GM21786 (cell line): ENCODE measurements around the gene CEP85.
"Not testable (repeated sequence)": the region's sequence is repeated elsewhere in the genome, so short reads cannot be mapped to it uniquely, and the experiment has no call there.

Experiments used
- ATAC-seq: cut with Tn5 transposase; IDR thresholded peaks from one replicate; pipeline ENCODE4 v1.9.1; 2021; ENCODE audit not compliant: unreplicated experiment

The CEP85 gene

DNA sequence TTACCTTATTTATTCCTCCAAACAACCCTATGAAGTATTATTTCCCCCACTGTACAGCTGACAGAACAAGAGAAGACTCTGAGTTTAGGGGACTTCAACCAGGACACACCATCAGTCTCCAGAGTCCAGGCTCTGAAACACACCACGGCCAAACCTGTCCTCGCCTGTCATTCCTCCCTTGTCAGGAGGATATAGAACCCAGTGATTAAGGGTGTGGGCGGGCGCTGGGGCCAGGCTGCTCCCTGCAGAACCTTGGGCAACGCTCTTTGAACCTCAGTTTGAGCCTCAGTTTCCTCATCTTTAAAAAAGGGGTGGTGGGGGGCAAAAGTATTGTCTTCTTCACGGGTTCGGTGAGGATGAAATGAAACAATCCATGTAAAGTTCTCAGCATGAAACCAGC, 9.4 kb upstream of the CEP85 start:
- ATAC-seq, result no peak

GRCh38 chr1:26225033-26225831, 8.8 kb upstream of the CEP85 start:
- ATAC-seq, result no peak

DNA sequence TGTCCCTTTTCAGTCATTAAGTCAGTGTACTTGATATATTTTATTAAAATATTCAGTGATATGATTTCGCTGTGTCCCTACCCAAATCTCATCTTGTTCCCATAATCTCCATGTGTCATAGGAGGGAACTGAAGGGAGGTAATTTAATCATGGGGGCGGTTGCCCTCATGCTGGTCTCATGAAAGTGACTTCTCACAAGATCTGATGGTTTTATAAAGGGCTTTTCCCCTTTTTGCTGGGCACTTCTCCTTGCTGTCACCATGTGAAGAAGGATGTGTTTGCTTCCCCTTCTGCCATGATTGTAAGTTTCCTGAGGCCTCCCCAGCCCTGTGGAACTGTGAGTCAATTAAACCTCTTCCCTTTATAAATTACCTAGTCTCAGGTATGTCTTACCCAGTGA, 3.3 kb upstream of the CEP85 start:
- not testable (repeated sequence) for ATAC-seq

DNA sequence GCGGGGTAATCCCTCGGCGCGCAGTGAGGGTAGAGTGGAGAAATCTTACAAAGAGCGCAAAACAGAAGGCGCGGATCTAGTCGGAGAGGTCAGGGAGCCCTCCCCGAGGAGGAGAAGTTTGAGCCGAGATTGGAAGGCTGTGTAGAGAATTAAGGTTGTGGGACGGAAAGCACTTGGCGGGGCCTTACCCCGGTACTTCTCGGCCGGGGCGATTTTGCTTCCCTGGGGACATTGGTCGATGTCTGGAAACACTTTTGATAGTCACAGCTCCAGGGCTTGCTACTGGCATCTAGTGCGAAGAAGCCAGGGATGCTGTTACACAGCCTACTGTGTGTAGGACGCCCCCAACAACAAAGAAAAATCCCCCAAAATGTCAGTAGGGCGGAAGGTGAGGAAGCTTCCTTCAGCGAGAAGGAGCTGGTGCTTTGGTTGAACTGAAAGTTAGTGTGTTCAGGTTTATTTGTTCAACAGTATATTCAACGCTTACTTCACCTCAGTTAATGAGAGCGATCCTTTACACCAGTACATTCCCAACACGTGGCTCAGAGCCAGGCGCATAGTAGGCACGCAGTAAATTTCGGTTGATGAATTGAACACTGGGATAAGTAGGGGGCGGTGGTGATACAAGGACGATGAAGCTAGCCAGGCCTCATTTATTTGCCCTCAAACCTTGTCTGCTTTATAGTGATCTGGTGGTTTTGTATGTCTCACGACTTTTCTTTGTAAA, 807 bp downstream of the CEP85 start:
- no peak for ATAC-seq

DNA sequence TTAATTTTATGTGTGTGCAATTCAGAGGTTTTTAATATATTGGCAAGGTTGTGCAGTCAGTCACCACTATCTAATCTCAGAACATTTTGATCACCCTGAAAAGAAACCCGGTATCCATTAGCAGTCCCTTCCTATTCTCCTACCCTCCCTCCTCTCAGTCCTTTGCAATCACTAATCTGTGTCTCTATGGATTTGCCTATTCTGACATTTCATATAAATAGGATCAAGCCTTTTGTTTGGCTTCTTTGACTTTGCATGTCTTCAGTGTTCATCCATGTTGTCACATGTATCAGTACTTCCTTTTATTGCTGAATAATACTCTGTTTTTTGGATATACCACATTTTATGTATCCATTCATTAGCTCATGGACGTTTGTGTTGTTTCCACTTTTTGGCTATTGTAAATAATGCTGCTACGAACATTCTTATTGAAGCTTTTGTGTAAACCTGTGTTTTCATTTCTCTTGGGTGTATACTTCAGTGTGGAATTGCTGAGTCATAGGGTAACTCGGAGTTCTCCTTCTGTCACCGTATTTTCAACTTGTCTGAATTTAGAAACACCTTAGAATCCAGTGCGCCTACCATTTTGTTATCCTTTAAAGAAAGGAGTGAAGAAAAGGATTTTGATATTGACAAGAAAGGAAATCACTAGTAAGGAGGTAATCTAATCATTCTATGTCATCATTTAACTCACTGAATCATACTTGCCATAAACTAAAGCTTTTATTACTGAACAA, 3.4 kb downstream of the CEP85 start:
- no peak for ATAC-seq

DNA sequence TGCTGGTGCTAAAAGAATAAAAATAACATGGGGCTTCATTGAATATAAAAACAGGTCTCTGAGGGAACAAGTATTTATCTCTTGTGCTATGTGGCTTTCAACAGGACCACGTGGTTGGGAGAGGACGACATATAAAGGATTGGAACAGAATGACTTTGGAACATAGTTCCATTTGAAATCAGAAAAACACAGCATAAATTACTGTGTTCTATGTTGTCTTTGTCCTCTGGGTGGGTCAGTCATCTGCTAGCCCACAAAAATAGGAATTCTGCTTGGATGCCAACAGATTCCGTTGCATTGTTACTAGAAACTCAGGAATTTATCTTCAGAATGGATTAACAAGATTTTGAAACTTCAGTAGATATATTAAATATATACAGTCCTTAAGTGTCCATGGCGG, 5.9 kb downstream of the CEP85 start:
- ATAC-seq, result no peak

GRCh38 chr1:26252718-26253117, 18.7 kb downstream of the CEP85 start:
- ATAC-seq, result no peak

GRCh38 chr1:26254404-26254803, 20.4 kb downstream of the CEP85 start:
- ATAC-seq, result no peak

DNA sequence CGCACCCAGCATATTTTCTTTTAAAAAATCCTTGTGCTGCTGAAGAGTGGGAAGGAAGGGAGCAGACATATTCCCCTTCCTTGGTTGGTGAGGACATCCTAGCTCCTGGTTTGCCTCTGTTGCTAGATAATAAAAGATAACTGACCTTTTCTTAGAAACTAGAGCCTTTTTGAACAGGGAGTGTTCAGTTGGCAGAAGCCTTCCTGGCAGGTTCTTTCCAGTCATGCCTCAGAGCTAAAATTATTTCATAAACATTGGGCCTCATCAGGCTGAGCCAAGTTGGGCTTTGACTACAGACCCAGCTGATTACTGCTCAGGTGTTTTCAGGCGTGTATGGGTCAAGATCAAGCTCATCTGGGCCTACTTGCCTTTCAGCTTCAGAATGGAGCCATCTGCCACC, 23.2 kb downstream of the CEP85 start:
- no peak for ATAC-seq

DNA sequence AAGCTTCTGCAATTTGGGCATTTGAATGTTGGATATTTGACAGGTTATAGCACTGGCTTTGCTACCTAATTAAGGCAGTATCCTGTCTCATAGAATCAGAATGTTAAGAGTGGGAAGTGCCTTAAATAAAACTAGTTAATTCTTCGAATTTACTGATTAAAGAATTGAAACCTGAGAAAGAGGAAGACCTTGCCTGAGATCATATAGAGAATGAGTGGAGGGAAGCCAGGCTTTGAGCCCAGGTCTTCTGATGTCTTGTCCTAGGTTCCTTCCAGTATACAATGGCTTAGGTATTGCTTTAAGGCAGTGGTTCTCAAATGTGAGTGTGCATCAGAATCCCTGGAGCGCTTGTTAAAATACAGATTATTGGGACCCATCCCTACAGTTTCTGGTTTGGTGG, 25.0 kb downstream of the CEP85 start:
- no peak for ATAC-seq

DNA sequence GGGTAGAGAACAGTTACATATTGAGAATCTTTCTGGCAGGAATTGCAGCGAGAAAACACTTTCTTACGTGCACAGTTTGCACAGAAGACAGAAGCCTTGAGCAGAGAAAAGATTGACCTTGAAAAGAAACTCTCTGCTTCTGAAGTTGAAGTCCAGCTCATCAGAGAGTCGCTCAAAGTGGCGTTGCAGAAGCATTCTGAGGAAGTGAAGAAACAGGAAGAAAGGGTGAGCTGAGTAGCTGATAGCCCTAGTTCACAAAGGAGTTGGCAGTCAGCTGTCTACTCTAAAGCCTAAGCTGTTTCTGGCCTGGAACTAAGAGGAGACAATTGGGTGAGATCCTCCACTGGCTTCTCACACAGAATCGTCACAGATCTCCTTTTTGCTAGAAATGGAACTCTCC, 25.6 kb downstream of the CEP85 start:
- no peak for ATAC-seq

DNA sequence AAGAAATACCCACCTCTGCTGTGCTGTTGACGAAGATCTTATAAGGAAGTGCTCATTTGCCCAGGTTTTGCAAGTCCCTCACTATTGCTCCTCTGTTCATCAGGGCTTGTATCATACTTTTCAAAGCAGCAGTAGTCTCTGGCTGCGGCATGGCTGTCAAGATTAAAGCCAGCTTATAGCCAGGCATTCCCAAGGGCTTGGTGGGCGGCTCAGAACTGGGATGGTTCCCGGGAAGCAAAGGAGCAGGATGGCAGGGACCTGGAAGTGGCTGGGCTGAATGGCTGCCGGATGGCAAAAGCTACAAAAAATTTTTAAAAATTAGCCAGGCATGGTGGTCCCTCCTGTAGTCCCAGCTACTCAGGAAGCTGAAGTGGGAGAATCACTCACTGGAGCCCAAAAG, 29.2 kb downstream of the CEP85 start:
- no peak for ATAC-seq

- ATAC-seq, result no peak
Observed at GRCh38 chr1:26265405-26265804, 31.4 kb downstream of the CEP85 start.

DNA sequence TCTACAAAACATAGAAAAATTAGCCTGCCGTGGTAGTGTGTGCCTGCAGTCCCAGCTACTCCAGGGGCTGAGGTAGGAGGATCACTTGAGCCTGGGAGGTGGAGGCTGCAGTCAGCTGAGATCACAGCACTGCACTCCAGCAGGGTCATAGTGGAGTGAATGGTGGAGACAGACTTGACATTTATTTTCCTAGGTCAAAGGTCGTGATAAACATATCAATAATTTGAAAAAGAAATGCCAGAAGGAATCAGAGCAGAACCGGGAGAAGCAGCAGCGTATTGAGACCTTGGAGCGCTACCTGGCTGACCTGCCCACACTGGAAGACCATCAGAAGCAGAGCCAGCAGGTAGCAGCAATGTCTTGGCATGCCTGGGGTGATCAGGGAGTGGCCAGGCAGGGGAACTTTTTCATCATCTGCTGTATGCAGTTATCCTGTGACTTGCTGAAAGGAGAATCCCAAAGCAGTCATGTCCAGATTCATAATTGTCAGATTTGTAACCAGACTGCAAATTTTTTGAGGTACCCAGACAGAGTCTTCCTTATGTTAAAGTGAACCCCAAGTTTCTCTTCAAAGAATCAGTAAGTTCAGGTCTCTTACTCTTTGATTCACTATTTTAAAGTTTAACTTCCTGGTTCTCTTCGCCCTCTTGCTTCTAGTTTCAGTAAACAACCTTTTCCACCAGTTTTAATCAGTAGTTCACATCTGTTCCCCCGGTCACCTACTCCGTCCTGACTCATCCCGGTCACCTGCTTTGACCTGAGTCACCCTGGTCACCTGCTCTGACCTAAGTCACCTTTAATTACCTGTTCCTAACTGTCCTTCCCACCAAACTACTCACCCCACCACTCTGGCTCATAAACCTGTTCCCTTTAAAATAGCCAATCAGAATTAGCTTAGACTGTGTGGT, 34.5 kb downstream of the CEP85 start:
- no peak for ATAC-seq

- ATAC-seq, result no peak
Observed at GRCh38 chr1:26269198-26269550, 35.2 kb downstream of the CEP85 start.

DNA sequence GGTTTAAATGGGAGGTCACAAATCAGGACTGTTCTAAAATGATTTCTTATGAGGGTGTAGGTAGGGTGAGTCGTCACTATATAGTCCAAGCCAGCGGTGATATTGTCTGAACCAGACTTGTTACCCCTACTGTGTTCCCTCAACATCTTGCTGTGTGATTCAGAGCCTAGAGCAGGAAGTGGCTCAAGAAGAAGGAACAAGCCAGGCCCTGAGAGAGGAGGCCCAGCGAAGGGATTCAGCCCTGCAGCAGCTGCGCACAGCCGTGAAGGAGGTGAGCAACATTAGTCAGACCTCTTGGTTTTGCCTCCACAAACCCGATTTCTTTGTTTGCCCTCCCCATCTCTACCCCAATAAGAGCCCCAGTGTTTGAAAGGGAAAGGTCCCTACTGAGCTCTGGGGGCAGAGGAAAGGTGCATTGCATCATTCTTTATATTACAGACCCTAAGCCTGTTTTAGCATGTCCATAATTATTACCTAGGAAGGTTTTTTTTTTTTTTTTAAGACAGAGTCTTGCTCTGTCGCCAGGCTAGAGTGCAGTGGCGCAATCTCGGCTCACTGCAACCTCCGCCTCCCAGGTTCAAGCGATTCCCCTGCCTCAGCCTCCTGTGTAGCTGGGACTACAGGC, 40.9 kb downstream of the CEP85 start:
- ATAC-seq, result no peak

DNA sequence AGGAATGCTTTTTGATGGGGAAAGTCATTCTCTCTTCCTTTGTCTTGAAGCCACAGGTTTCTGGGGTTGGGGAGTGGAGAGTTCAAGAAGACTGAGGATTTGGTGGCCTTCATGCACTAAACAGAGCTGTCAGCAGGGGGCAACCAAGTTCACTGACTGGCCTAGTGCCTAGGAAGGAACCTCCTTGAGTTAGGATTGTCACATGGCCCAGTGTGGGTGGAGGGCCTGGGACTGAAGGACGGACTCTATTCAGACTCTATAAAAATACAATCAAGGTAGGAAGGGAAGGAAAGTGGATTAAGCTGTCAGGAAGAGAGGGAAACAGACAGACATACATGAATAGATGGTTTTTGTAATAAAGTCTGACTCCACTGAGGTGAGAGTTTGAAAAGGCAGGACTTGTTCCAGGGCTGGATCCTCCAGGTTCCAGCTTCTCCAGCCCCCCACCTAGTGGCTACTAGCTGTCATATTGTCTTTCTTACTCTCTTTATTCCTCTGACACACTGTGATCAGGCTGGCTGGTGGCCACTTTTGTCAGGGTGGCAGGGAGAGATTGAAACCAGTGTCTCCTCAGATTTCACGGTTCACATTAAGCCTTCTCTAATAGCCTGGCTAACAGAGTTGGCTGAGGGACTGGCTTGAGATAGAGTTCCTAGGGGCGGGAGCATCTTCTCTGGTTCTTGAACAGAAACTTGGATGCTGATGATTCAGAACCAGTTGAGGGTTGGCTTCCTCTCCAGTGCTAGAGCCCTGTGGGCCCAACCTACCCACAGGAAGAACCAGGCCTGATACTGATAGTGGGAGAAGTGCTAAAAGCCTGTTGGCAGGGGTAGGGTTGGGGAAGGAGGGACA, 41.8 kb downstream of the CEP85 start:
- no peak for ATAC-seq

DNA sequence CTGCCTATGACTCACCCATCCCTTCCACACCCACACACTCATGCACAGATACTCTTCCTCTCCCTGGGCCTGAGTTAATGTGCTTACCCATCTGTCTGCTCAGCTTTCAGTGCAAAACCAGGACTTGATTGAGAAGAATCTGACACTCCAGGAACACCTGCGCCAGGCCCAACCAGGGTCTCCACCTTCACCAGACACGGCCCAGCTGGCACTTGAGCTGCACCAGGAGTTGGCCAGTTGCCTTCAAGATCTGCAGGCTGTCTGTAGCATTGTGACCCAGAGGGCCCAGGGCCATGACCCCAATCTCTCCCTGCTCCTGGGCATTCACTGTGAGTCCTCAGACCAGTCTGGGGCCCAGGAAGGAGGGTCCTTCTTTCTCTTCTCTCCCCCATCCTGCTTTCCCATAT, 42.4 kb downstream of the CEP85 start:
- no peak for ATAC-seq

DNA sequence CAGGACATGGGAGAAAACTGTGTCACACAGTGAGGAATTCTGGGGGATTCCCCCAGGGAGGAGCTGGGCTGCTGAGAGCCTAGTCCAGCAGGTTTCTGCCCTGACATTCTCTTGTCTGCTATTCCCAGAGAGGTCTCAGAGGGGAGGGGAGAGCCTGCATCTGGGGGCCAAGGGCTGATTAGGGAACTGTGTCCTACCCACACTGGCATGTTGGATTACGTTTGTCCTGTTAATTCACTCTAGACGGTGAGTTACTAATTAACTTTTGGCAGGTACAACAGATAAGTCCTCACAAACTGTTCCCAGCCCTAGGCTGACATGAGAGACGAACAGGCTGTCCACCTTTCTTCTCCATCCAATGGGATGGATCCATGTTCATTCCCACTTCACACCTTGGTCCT, 43.3 kb downstream of the CEP85 start:
- ATAC-seq, result no peak

GRCh38 chr1:26277719-26278118, 43.7 kb downstream of the CEP85 start:
- no peak for ATAC-seq
